IPS-NIHi7 (cell line): ENCODE results near the gene BACH2.
"Not testable (repeated sequence)": the region's sequence is repeated elsewhere in the genome, so short reads cannot be mapped to it uniquely, and the experiment has no call there.

ENCODE experiments used
- DNase-seq: peaks from one replicate; pipeline ENCODE4 v3.0.0; 2012; ENCODE audit warnings: mixed read lengths; ENCODE audit errors: extremely low spot score

The BACH2 gene

GRCh38 chr6:90302320-90302719 is 5.7 kb upstream of the BACH2 start:
- DNase-seq = no peak

GRCh38 chr6:90301816-90302215 is 5.2 kb upstream of the BACH2 start:
- no peak for DNase-seq

GRCh38 chr6:90298459-90299053 is 1.9 kb upstream of the BACH2 start:
- no peak for DNase-seq

GRCh38 chr6:90297867-90298381 is 1.3 kb upstream of the BACH2 start:
- DNase-seq = no peak

GRCh38 chr6:90297115-90297866 is 648 bp upstream of the BACH2 start:
- no peak for DNase-seq

GRCh38 chr6:90295854-90296340 is 746 bp downstream of the BACH2 start:
- DNase-seq = peak; percentile 45

GRCh38 chr6:90294989-90295853 is 1.4 kb downstream of the BACH2 start:
- DNase-seq = no peak

GRCh38 chr6:90294614-90294988 is 2.0 kb downstream of the BACH2 start:
- DNase-seq = no peak

GRCh38 chr6:90294008-90294511 is 2.6 kb downstream of the BACH2 start:
- no peak for DNase-seq

- DNase-seq = no peak
Observed at GRCh38 chr6:90293319-90293953, 3.2 kb downstream of the BACH2 start.

- DNase-seq = no peak
Observed at GRCh38 chr6:90291565-90291964, 5.1 kb downstream of the BACH2 start.

- DNase-seq = no peak
Observed at GRCh38 chr6:90290811-90291420, 5.7 kb downstream of the BACH2 start.

- no peak for DNase-seq
Observed at GRCh38 chr6:90289902-90290301, 6.7 kb downstream of the BACH2 start.

- DNase-seq = peak; percentile 32
Observed at GRCh38 chr6:90288404-90288803, 8.2 kb downstream of the BACH2 start.

- peak; percentile 76 for DNase-seq
Observed at GRCh38 chr6:90286884-90287488, 9.7 kb downstream of the BACH2 start.

GRCh38 chr6:90285611-90286381 is 10.8 kb downstream of the BACH2 start:
- DNase-seq = peak; percentile 68

- DNase-seq = no peak
Observed at GRCh38 chr6:90285042-90285481, 11.6 kb downstream of the BACH2 start.

- DNase-seq = peak; percentile 66
Observed at GRCh38 chr6:90284236-90285041, 12.2 kb downstream of the BACH2 start.

GRCh38 chr6:90282265-90282664 is 14.4 kb downstream of the BACH2 start:
- DNase-seq = not testable (repeated sequence)
